ENCODE data around the gene PRR5. TPM values are rescaled to one million over a fixed set of nuclear protein-coding genes. Genes with fewer than 3 reads are reported as not detected.

Gene PRR5
- total and polyA plus RNA-seq, 2 of the 13 experiments (the other 11 are each of a cell fraction or from before 2014, with no cell fraction given) = 11.6 to 27.5 TPM

DNA sequence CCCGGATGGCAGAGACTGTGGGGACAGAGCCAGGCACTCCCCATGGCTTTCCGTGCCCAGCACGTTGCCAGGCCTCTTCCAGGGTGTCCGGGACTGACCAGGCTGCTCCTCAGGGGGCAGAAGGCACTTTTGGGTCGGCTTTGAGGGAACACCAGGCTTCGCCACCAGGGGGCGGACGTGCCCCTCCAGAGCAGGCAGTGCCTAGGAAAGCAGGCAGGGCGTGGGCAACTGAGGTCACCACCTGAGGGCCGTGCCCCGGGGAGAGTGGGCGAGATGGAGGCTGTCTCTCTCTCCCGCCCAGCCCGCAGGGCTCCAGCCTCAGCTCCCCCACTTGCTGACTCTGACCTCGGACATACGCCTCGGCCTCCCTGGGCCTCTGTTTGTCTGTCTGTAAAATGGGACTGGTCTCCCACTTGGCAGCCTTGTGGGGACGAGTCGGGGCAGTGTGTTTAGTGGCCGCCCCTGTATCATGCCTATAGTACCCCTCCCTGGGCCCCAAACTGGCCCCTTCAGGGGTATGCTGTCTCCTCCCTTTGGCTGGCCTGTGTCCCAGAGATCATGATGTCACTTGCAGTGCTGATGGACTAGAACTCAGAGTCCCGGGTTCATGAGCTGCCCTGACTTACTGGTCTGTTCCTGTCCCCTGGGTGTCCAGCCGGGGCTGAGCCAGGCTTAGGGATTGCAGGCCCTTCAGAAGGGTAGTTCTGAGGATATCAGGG is 4.4 kb upstream of the PRR5 start (continued):
- TF ChIP-seq ZBTB34 (CRISPR knock-in tag; IDR thresholded peaks at IDR 0.05) (no peak), STAT5B (CRISPR knock-in tag; IDR thresholded peaks at IDR 0.05) (no peak), CHCHD3 (CRISPR knock-in tag; IDR thresholded peaks at IDR 0.05) (no peak), ZFP91 (CRISPR knock-in tag; IDR thresholded peaks at IDR 0.05; ENCODE audit: borderline replicate concordance) (peak; percentile 65; the same call in 1 of the 2 replicates), NR2F2 (IDR thresholded peaks at IDR 0.05; ENCODE audit: borderline replicate concordance, low read depth) (no peak), ZNF777 (CRISPR knock-in tag; IDR thresholded peaks at IDR 0.05) (no peak), ZNF280B (CRISPR knock-in tag; IDR thresholded peaks at IDR 0.05; ENCODE audit: borderline replicate concordance) (peak; percentile 67; the same call in 1 of the 2 replicates), ZBTB40 (IDR thresholded peaks at IDR 0.05) (no peak), ZBTB40 (CRISPR knock-in tag; IDR thresholded peaks at IDR 0.05) (0 out of 2 replicates have a peak, but pooled peaks have one; percentile 4), HDAC2 (CRISPR knock-in tag; IDR thresholded peaks at IDR 0.05) (peak; percentile 15; the same call in 1 of the 2 replicates), KAT8 (CRISPR knock-in tag; IDR thresholded peaks at IDR 0.05) (0 out of 2 replicates have a peak, but pooled peaks have one; percentile 27)
